Fibroblast of mammary gland (primary cell): Measurements from ENCODE around the gene TACC2.
A peak's percentile ranks its signal among the peaks of the same experiment; 100 is the strongest.

Experiments used
- DNase-seq: peaks from one replicate; pipeline ENCODE4 v3.0.0-alpha.2; 2010; ENCODE audit warnings: low read depth
- H3K4me3 ChIP-seq: 2 replicates; pipeline ENCODE4 v1.5.1; 2011; ENCODE audit warnings: low read depth, mild to moderate bottlenecking, low read length, moderate library complexity; ENCODE audit not compliant: control insufficient read depth
- CTCF ChIP-seq: conservative IDR thresholded peaks from 2 replicates; pipeline ENCODE4 v1.5.1; 2011; ENCODE audit warnings: low read depth, low read length, inconsistent platforms; ENCODE audit not compliant: control insufficient read depth, insufficient read depth

Gene TACC2

GRCh38 chr10:122151121-122151694 lies 162.2 kb downstream of the TACC2 start:
- H3K4me3 ChIP-seq, result no peak overlapping the region
- no peak for TF ChIP-seq CTCF
- DNase-seq, result no peak

GRCh38 chr10:122152544-122152943 lies 163.6 kb downstream of the TACC2 start:
- peak; percentile 96 for DNase-seq
- no peak for TF ChIP-seq CTCF
- H3K4me3 ChIP-seq, result no peak overlapping the region

DNA sequence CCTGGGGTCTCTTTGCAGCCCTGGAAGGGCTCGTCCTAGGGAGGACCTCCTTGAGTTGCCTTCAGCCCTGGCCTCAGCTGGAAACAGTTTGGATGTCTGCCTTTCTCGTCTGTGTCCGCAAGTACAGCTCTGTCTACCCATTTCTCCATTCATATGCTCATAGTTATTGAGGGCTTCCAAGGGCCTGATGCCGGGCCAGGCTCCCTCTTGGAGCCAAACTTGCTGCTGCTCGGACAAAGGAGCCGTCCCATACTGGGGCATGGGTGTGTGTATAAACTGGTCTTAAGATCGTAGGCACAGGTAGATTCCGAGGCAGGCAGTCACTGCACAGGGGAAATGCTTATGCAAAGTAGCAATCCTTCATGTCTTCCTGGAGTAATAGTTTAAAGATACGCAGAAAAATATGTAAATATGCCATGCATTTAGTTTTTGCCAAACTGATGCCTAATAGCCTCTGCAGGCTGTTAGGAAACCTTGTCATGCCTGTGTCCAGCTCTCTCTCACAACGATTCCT lies 165.1 kb downstream of the TACC2 start:
- TF ChIP-seq CTCF, result no peak
- H3K4me3 ChIP-seq, result no peak overlapping the region
- DNase-seq, result no peak

GRCh38 chr10:122154545-122155366 lies 165.8 kb downstream of the TACC2 start:
- H3K4me3 ChIP-seq, result peak overlapping the region; percentile 32
- DNase-seq, result peak; percentile 74
- TF ChIP-seq CTCF, result no peak

DNA sequence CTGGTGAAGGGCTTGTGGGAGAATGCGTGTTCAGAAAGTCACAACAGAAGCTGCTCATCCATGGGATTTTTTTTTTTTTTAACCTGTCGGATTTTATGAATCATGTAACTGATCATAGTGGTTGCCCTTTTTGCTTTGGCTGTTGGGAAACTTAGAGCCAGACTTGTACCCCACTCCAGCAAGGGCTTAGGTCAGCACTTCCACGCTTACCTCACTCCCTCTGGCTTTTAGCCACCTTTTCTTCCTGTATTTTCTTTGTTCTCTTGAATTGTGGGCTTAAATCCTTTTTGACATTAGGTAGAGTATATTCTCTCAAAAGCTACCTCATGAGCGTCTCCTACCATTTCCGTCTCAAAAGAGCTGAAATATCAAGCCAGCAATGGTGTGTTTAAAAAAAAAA lies 168.5 kb downstream of the TACC2 start:
- TF ChIP-seq CTCF, result no peak
- no peak overlapping the region for H3K4me3 ChIP-seq

DNA sequence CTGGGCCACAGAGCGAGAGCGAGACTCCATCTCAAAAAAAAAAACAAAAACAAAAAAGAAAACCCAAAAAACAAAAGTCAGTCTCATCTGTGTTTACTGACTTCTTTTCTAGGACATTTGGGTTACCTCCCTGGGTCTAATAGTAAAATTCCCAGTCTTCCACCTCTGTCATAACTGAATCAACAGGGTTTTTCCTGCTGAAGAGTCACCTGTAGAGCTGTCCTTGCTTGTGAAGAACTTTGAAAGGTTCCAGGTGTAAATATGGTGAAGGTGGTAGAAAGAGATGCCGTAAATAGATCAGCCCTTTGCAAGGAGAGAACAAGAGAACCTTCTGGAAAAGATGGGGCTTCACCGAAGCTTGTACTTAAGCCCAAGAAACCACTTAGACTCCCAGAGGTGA lies 169.4 kb downstream of the TACC2 start:
- DNase-seq, result no peak
- no peak for TF ChIP-seq CTCF
- no peak overlapping the region for H3K4me3 ChIP-seq

More for the DNA sequence above, 168.5 kb downstream of the TACC2 start:
- DNase-seq, result peak; percentile 51
